ENCODE measurements around the gene ZNF837.

ZNF837 gene

DNA sequence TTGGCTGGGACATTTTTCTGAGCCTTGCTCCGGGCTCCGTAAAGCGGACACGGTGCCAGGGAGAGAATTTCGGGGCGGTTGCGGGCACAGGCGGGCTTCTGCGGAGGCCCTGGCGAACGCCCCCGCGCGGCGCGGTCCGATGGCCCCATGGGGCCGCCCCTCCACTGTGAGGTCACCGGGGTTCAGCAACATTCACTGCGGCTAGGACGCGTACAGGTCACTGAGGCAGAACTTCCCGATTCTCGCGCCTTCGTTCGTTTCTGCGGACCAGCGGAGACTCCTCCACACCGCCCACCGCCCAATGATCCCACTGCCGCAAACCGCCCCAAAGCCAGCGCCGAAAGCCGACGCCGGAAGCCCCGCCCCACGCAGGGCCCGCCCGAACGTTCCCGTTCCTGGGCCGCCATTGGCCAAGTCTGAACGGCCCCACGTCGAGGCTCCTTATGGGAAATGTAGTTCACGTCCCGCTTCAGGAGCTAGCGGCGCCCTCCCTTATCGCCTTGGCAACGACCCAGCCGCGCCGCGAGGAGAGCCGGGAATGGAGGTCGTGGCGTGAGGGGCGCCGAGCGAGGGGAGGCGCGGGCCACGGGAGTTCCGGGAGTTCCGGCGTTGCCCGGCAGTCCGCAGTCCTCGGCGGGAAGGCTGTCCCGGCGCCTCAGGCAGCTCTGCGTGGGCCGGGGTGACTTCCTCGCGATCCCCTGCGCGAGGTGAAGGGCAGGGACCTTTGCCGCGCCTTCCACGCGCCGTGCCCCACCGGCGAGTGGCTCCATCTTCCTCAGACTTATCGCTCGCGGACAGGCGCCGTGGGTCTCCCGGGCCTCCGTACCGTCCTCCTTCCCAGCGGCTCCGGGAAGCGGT, 27.6 kb upstream of the ZNF837 start, which contains the start of gene ZNF584 (continued):
- TF ChIP-seq, protein P1, sequence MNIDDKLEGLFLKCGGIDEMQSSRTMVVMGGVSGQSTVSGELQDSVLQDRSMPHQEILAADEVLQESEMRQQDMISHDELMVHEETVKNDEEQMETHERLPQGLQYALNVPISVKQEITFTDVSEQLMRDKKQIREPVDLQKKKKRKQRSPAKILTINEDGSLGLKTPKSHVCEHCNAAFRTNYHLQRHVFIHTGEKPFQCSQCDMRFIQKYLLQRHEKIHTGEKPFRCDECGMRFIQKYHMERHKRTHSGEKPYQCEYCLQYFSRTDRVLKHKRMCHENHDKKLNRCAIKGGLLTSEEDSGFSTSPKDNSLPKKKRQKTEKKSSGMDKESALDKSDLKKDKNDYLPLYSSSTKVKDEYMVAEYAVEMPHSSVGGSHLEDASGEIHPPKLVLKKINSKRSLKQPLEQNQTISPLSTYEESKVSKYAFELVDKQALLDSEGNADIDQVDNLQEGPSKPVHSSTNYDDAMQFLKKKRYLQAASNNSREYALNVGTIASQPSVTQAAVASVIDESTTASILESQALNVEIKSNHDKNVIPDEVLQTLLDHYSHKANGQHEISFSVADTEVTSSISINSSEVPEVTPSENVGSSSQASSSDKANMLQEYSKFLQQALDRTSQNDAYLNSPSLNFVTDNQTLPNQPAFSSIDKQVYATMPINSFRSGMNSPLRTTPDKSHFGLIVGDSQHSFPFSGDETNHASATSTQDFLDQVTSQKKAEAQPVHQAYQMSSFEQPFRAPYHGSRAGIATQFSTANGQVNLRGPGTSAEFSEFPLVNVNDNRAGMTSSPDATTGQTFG (tag by site-specific recombination; IDR thresholded peaks at IDR 0.05; ENCODE audit: borderline replicate concordance) = 0 out of 2 replicates have a peak, but pooled peaks have one; percentile 67
- TF ChIP-seq, protein P2, sequence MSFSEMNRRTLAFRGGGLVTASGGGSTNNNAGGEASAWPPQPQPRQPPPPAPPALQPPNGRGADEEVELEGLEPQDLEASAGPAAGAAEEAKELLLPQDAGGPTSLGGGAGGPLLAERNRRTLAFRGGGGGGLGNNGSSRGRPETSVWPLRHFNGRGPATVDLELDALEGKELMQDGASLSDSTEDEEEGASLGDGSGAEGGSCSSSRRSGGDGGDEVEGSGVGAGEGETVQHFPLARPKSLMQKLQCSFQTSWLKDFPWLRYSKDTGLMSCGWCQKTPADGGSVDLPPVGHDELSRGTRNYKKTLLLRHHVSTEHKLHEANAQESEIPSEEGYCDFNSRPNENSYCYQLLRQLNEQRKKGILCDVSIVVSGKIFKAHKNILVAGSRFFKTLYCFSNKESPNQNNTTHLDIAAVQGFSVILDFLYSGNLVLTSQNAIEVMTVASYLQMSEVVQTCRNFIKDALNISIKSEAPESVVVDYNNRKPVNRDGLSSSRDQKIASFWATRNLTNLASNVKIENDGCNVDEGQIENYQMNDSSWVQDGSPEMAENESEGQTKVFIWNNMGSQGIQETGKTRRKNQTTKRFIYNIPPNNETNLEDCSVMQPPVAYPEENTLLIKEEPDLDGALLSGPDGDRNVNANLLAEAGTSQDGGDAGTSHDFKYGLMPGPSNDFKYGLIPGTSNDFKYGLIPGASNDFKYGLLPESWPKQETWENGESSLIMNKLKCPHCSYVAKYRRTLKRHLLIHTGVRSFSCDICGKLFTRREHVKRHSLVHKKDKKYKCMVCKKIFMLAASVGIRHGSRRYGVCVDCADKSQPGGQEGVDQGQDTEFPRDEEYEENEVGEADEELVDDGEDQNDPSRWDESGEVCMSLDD (tag by site-specific recombination; IDR thresholded peaks at IDR 0.05) = peak; percentile 31; the same call in 1 of the 2 replicates
- TF ChIP-seq, protein P3, sequence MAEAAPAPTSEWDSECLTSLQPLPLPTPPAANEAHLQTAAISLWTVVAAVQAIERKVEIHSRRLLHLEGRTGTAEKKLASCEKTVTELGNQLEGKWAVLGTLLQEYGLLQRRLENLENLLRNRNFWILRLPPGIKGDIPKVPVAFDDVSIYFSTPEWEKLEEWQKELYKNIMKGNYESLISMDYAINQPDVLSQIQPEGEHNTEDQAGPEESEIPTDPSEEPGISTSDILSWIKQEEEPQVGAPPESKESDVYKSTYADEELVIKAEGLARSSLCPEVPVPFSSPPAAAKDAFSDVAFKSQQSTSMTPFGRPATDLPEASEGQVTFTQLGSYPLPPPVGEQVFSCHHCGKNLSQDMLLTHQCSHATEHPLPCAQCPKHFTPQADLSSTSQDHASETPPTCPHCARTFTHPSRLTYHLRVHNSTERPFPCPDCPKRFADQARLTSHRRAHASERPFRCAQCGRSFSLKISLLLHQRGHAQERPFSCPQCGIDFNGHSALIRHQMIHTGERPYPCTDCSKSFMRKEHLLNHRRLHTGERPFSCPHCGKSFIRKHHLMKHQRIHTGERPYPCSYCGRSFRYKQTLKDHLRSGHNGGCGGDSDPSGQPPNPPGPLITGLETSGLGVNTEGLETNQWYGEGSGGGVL (tag by site-specific recombination; IDR thresholded peaks at IDR 0.05) = no peak
- TF ChIP-seq, protein P4, sequence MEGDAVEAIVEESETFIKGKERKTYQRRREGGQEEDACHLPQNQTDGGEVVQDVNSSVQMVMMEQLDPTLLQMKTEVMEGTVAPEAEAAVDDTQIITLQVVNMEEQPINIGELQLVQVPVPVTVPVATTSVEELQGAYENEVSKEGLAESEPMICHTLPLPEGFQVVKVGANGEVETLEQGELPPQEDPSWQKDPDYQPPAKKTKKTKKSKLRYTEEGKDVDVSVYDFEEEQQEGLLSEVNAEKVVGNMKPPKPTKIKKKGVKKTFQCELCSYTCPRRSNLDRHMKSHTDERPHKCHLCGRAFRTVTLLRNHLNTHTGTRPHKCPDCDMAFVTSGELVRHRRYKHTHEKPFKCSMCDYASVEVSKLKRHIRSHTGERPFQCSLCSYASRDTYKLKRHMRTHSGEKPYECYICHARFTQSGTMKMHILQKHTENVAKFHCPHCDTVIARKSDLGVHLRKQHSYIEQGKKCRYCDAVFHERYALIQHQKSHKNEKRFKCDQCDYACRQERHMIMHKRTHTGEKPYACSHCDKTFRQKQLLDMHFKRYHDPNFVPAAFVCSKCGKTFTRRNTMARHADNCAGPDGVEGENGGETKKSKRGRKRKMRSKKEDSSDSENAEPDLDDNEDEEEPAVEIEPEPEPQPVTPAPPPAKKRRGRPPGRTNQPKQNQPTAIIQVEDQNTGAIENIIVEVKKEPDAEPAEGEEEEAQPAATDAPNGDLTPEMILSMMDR (tag by site-specific recombination; IDR thresholded peaks at IDR 0.05) = peak; percentile 76
- TF ChIP-seq KLF10 (tag by site-specific recombination; IDR thresholded peaks at IDR 0.05) = 0 out of 2 replicates have a peak, but pooled peaks have one; percentile 57
- TF ChIP-seq ZBTB17 (tag by site-specific recombination; IDR thresholded peaks at IDR 0.05) = no peak
- TF ChIP-seq, protein P5, sequence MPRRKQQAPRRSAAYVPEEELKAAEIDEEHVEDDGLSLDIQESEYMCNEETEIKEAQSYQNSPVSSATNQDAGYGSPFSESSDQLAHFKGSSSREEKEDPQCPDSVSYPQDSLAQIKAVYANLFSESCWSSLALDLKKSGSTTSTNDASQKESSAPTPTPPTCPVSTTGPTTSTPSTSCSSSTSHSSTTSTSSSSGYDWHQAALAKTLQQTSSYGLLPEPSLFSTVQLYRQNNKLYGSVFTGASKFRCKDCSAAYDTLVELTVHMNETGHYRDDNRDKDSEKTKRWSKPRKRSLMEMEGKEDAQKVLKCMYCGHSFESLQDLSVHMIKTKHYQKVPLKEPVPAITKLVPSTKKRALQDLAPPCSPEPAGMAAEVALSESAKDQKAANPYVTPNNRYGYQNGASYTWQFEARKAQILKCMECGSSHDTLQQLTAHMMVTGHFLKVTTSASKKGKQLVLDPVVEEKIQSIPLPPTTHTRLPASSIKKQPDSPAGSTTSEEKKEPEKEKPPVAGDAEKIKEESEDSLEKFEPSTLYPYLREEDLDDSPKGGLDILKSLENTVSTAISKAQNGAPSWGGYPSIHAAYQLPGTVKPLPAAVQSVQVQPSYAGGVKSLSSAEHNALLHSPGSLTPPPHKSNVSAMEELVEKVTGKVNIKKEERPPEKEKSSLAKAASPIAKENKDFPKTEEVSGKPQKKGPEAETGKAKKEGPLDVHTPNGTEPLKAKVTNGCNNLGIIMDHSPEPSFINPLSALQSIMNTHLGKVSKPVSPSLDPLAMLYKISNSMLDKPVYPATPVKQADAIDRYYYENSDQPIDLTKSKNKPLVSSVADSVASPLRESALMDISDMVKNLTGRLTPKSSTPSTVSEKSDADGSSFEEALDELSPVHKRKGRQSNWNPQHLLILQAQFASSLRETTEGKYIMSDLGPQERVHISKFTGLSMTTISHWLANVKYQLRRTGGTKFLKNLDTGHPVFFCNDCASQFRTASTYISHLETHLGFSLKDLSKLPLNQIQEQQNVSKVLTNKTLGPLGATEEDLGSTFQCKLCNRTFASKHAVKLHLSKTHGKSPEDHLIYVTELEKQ (tag by site-specific recombination; IDR thresholded peaks at IDR 0.05; ENCODE audit: borderline replicate concordance) = no peak
- TF ChIP-seq ZNF629 (tag by site-specific recombination; IDR thresholded peaks at IDR 0.05) = peak; percentile 56; the same call in 1 of the 2 replicates
- no peak for TF ChIP-seq ZNF560 (tag by site-specific recombination; IDR thresholded peaks at IDR 0.05; ENCODE audit: borderline replicate concordance)
- TF ChIP-seq ZNF23 (tag by site-specific recombination; IDR thresholded peaks at IDR 0.05; ENCODE audit: borderline replicate concordance) = 0 out of 2 replicates have a peak, but pooled peaks have one; percentile 44
- TF ChIP-seq GLIS2 (tag by site-specific recombination; IDR thresholded peaks at IDR 0.05) = peak; percentile 58
- TF ChIP-seq ZSCAN23 (tag by site-specific recombination; IDR thresholded peaks at IDR 0.05) = no peak
- TF ChIP-seq, protein P6, sequence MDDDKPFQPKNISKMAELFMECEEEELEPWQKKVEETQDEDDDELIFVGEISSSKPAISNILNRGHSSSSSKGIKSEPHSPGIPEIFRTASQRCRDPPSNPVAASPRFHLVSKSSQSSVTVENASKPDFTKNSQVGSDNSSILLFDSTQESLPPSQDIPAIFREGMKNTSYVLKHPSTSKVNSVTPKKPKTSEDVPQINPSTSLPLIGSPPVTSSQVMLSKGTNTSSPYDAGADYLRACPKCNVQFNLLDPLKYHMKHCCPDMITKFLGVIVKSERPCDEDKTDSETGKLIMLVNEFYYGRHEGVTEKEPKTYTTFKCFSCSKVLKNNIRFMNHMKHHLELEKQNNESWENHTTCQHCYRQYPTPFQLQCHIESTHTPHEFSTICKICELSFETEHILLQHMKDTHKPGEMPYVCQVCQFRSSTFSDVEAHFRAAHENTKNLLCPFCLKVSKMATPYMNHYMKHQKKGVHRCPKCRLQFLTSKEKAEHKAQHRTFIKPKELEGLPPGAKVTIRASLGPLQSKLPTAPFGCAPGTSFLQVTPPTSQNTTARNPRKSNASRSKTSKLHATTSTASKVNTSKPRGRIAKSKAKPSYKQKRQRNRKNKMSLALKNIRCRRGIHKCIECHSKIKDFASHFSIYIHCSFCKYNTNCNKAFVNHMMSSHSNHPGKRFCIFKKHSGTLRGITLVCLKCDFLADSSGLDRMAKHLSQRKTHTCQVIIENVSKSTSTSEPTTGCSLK (tag by site-specific recombination; IDR thresholded peaks at IDR 0.05) = no peak
- TF ChIP-seq SP3 (tag by site-specific recombination; IDR thresholded peaks at IDR 0.05) = peak; percentile 98
- TF ChIP-seq GLIS1 (tag by site-specific recombination; IDR thresholded peaks at IDR 0.05) = peak; percentile 32; the same call in 1 of the 2 replicates
- TF ChIP-seq, protein P7, sequence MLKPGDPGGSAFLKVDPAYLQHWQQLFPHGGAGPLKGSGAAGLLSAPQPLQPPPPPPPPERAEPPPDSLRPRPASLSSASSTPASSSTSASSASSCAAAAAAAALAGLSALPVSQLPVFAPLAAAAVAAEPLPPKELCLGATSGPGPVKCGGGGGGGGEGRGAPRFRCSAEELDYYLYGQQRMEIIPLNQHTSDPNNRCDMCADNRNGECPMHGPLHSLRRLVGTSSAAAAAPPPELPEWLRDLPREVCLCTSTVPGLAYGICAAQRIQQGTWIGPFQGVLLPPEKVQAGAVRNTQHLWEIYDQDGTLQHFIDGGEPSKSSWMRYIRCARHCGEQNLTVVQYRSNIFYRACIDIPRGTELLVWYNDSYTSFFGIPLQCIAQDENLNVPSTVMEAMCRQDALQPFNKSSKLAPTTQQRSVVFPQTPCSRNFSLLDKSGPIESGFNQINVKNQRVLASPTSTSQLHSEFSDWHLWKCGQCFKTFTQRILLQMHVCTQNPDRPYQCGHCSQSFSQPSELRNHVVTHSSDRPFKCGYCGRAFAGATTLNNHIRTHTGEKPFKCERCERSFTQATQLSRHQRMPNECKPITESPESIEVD (tag by site-specific recombination; IDR thresholded peaks at IDR 0.05) = no peak
- TF ChIP-seq, protein P8, sequence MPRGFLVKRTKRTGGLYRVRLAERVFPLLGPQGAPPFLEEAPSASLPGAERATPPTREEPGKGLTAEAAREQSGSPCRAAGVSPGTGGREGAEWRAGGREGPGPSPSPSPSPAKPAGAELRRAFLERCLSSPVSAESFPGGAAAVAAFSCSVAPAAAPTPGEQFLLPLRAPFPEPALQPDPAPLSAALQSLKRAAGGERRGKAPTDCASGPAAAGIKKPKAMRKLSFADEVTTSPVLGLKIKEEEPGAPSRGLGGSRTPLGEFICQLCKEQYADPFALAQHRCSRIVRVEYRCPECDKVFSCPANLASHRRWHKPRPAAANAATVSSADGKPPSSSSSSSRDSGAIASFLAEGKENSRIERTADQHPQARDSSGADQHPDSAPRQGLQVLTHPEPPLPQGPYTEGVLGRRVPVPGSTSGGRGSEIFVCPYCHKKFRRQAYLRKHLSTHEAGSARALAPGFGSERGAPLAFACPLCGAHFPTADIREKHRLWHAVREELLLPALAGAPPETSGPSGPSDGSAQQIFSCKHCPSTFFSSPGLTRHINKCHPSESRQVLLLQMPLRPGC (tag by site-specific recombination; IDR thresholded peaks at IDR 0.05) = peak; percentile 44; the same call in 1 of the 2 replicates
- TF ChIP-seq YY2 (tag by site-specific recombination; IDR thresholded peaks at IDR 0.05) = peak; percentile 62

Measured in HEK293 (cell line).